Fibroblast of the aortic adventitia (primary cell): ENCODE results near the gene VAMP3. TPM values are rescaled to one million over a fixed set of nuclear protein-coding genes. Genes with fewer than 3 reads are reported as not detected.

Experiments
- DNase-seq: peaks from one replicate; pipeline ENCODE4 v3.0.0-alpha.2; 2010; ENCODE audit warnings: low read depth
- H3K4me3 ChIP-seq: 2 replicates; pipeline ENCODE4 v1.5.1; 2011; ENCODE audit warnings: low read depth, mild to moderate bottlenecking, control low read depth, low read length, moderate library complexity
- total RNA-seq: library from RNA; depleted of rRNA; stranded (reverse); fragments of >200 nt; gene quantifications from 2 replicates; pipeline ENCODE4 v1.2.3, GENCODE V29; 2012; ENCODE audit warnings: low replicate concordance
- TF ChIP-seq, protein P1 (sequence below): IDR thresholded peaks from 2 replicates; pipeline ENCODE4 v1.5.1; 2011; ENCODE audit warnings: mild to moderate bottlenecking, low read length, control low read depth, inconsistent platforms; ENCODE audit not compliant: insufficient read depth

Gene VAMP3
- total RNA-seq, 1 donor = 135 TPM

GRCh38 chr1:7761103-7761502, 10.0 kb upstream of the VAMP3 start:
- no peak overlapping the region for H3K4me3 ChIP-seq
- TF ChIP-seq, protein P1, sequence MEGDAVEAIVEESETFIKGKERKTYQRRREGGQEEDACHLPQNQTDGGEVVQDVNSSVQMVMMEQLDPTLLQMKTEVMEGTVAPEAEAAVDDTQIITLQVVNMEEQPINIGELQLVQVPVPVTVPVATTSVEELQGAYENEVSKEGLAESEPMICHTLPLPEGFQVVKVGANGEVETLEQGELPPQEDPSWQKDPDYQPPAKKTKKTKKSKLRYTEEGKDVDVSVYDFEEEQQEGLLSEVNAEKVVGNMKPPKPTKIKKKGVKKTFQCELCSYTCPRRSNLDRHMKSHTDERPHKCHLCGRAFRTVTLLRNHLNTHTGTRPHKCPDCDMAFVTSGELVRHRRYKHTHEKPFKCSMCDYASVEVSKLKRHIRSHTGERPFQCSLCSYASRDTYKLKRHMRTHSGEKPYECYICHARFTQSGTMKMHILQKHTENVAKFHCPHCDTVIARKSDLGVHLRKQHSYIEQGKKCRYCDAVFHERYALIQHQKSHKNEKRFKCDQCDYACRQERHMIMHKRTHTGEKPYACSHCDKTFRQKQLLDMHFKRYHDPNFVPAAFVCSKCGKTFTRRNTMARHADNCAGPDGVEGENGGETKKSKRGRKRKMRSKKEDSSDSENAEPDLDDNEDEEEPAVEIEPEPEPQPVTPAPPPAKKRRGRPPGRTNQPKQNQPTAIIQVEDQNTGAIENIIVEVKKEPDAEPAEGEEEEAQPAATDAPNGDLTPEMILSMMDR = no peak
- DNase-seq = no peak

DNA sequence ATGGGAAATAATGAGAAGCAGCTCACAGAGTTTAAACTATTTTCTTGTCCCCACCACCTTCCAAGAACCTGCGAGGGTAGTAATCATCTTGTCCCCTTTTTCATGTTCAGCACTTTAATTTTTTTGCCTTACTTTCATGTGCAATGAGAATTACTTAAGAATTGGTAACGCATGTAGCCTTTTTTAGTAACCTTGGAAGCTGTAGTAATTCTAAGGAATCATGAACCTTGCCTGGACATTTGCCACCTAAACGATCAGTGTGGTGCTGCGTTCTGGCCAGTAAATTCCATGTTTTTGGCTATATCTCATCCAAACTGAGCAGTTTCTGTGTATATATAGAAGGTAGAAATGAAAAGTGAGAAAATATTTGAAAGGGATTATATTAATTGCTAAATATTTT, 3.9 kb upstream of the VAMP3 start:
- no peak overlapping the region for H3K4me3 ChIP-seq
- TF ChIP-seq, protein P1 = no peak
- DNase-seq = no peak

DNA sequence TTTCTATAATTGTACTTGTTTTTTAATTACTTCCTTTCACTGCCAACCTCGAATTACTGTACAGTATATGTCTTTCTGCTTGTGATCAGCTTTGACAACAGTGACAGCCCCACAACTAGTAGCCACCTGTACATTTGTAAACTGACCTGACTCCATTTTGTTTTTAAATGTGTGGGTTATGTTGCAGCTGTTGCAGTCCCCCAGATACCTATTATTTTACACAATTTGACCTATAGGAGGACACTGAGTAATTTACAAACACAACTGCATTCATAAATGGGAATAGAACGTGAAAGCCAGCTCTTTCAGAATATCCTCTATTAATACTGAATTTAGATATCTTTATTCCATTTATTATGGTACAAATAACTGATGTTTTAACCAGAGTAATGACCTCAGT, 2.5 kb upstream of the VAMP3 start:
- no peak for DNase-seq
- no peak overlapping the region for H3K4me3 ChIP-seq
- TF ChIP-seq, protein P1 = no peak

DNA sequence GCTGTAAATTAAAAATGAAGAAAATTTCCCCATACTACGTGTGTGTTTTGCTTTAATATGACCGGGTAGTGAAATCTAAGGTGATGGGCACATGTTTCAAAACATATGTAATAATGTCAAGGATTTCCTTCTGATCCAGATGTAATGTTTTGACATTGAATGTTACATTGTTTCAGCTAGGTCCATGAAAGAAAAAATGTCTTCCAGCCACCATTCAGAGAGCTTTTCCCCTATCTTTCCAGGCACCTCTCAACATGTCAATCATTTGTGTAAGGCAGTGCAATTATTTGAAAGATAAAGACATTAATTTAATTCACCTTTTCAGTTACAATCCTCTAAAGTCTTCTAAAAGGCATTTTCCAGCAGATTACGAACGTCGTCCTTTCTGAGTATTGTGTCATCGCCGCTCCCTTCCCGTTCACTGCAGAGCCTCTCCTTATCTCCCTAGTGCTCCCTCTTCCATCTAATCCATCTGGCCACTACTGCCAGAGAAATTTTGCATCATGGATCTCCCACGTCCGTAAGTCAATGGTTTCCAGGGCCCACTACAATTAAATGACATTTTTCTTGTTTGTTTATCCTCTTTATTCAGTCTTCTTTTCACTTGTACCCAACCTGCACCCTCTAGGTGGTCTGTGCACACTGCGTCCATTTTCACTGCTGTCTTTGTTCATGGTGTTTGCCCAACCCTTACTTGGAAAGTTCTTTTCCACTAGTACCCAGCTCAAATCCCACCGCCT, 1.3 kb upstream of the VAMP3 start:
- TF ChIP-seq, protein P1 = no peak
- no peak overlapping the region for H3K4me3 ChIP-seq
- DNase-seq = no peak

DNA sequence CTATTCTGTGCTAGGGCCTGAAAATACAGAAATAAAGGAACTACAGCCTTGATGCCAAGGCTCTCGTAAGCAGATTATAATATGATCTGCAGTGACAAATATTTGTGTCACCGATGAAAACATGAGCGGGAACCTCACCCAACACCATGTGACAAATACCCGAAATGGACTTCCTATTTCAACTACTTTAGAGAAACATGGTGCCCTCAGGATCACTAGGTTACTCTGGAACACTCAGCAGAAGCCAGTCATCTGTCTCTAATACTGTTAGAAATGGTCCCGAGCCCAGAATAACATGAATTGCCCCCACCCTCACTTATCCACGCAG, 463 bp upstream of the VAMP3 start:
- peak overlapping the region; percentile 89 for H3K4me3 ChIP-seq
- TF ChIP-seq, protein P1 = no peak
- DNase-seq = no peak

DNA sequence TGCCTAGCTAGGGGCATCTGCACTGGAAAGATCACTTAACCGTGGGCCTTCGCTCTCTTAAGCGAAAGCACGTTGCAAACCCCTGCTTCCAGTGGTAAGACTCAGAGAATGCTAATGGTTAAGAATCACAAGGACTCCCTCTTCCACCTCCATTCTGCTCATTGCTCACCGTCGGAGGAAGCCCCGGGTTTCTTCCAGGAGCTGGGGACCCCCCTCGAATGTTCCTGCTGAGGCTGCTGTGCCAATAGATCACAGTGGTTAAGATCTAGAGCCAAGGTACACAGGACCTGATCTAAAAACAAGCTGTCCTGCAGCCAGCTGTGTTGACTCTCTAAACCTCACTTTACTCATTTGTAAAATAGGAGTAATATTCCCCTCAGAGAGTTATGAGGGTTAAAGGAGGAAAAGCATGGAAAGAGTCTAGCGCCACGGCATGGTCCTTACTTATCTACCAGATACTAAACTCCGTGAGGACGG, 765 bp downstream of the VAMP3 start:
- TF ChIP-seq, protein P1 = no peak
- peak; percentile 18 for DNase-seq
- peak overlapping the region; percentile 89 for H3K4me3 ChIP-seq

GRCh38 chr1:7777591-7777990, 6.5 kb downstream of the VAMP3 start:
- TF ChIP-seq, protein P1 = no peak
- DNase-seq = no peak
- no peak overlapping the region for H3K4me3 ChIP-seq
